CD4-positive, alpha-beta memory T cell (primary cell): ENCODE data around the gene MFRP. TPM values are rescaled to one million over a fixed set of nuclear protein-coding genes. Genes with fewer than 3 reads are reported as not detected.

Source experiments
- CTCF ChIA-PET: fragments of 350-600 bp; sonication (Branson Sonifier 250); formaldehyde crosslinking; loops from one replicate; lab custom pipeline; 2021; ENCODE audit warnings: inconsistent platforms; ENCODE audit not compliant: partially characterized antibody; lab: Charles Lee
- POLR2A ChIA-PET: fragments of 350-600 bp; sonication (Branson Sonifier 250); formaldehyde crosslinking; loops from one replicate; lab custom pipeline; 2021; ENCODE audit not compliant: partially characterized antibody; lab: Charles Lee
- DNase-seq, 5 donors: peaks; one replicate each; pipeline versions ENCODE4 v3.0.0 to v3.0.0-alpha.2; 2020 to 2022; ENCODE audit warnings: mixed read lengths in 1 of 5
- H3K27ac ChIP-seq: one replicate; pipeline ENCODE4 v1.7.0; 2013; ENCODE audit warnings: low read depth, low read length
- H3K27me3 ChIP-seq: 2 replicates; pipeline ENCODE4 v1.7.0; 2013; ENCODE audit warnings: mild to moderate bottlenecking, low read length, moderate library complexity; ENCODE audit not compliant: insufficient read depth
- H3K36me3 ChIP-seq: 2 replicates; pipeline ENCODE4 v1.7.0; 2013; ENCODE audit warnings: mild to moderate bottlenecking, low read length, moderate library complexity; ENCODE audit not compliant: insufficient read depth
- H3K4me1 ChIP-seq: 2 replicates; pipeline ENCODE4 v1.7.0; 2013; ENCODE audit warnings: mild to moderate bottlenecking, low read length, moderate library complexity; ENCODE audit not compliant: insufficient read depth
- H3K4me3 ChIP-seq, 2 donors: one replicate each; pipeline ENCODE4 v1.7.0; 2013; ENCODE audit warnings: low read length in 2 of 2, mild to moderate bottlenecking in 1 of 2
- H3K9me3 ChIP-seq, 2 donors: one replicate each; pipeline ENCODE4 v1.7.0; 2013; ENCODE audit warnings: low read length in 2 of 2, control low read depth in 1 of 2; ENCODE audit not compliant: control insufficient read depth in 1 of 2
- H3K27ac Mint-ChIP-seq, 7 donors: one replicate each; pipeline ENCODE4 v1.8.0; 2020 to 2021; ENCODE audit warnings: mixed read lengths in 7 of 7, mild to moderate bottlenecking in 6 of 7, inconsistent platforms in 3 of 7, moderate library complexity in 3 of 7
- H3K27me3 Mint-ChIP-seq, 2 donors: one replicate each; pipeline ENCODE4 v1.8.0; 2020 to 2021; ENCODE audit warnings: mixed read lengths in 2 of 2
- H3K36me3 Mint-ChIP-seq, 2 donors: one replicate each; pipeline ENCODE4 v1.8.0; 2020 to 2021; ENCODE audit warnings: mixed read lengths in 2 of 2, inconsistent platforms in 1 of 2, mild to moderate bottlenecking in 1 of 2
- H3K4me1 Mint-ChIP-seq, 4 donors: one replicate each; pipeline ENCODE4 v1.8.0; 2020 to 2021; ENCODE audit warnings: mixed read lengths in 4 of 4, mild to moderate bottlenecking in 1 of 4
- H3K4me3 Mint-ChIP-seq, 8 donors: one replicate each; pipeline ENCODE4 v1.8.0; 2020 to 2021; ENCODE audit warnings: mixed read lengths in 8 of 8, mild to moderate bottlenecking in 7 of 8, moderate library complexity in 6 of 8, inconsistent platforms in 3 of 8
- H3K9me3 Mint-ChIP-seq, 8 donors: one replicate each; pipeline ENCODE4 v1.8.0; 2020 to 2021; ENCODE audit warnings: mixed read lengths in 8 of 8, mild to moderate bottlenecking in 5 of 8, inconsistent platforms in 3 of 8, moderate library complexity in 1 of 8
- intact Hi-C: fragments of 100-400 bp; cut with micrococcal nuclease; formaldehyde crosslinking; loops from one replicate; pipeline ENCODE4 v1.15.1; 2023
- polyA plus RNA-seq, 2 donors: library from polyadenylated mRNA; unstranded; fragments of 300-500 nt; fragmentation: Illumina TruSeq; gene quantifications; one replicate each; pipeline ENCODE4 v1.2.3, GENCODE V29; 2021
- total RNA-seq, 2 experiments: library from RNA; stranded (reverse); gene quantifications; one replicate each; pipeline ENCODE4 v1.2.3, GENCODE V29; 2021

The MFRP gene
- total and polyA plus RNA-seq, 4 experiments from 2014 or later = not detected

GRCh38 chr11:119377112-119377901 is 30.8 kb upstream of the MFRP start:
- peak overlapping the region in 2 of 7 donors; percentile 24 to 35 for H3K27ac Mint-ChIP-seq
- no peaks in the 10 kb centered on the region for H3K9me3 Mint-ChIP-seq

GRCh38 chr11:119376197-119376847 is 29.8 kb upstream of the MFRP start:
- Mint-ChIP-seq H3K4me1 (peaks cover 7 to 15% (median 10%) of the 10 kb centered on the region in 4 donors), H3K27ac (peak overlapping the region in 1 of 7 donors; percentile 8), H3K27me3 (no peaks in the 10 kb centered on the region), H3K4me3 (no peak overlapping the region), H3K9me3 (no peaks in the 10 kb centered on the region), H3K36me3 (no peaks in the 10 kb centered on the region)
- Histone ChIP-seq H3K27me3 (no peaks in the 10 kb centered on the region), H3K36me3 (no peaks in the 10 kb centered on the region), H3K4me3 (no peak overlapping the region), H3K27ac (no peak overlapping the region), H3K9me3 (no peaks in the 10 kb centered on the region), H3K4me1 (peaks cover 19% of the 10 kb centered on the region)
- ChIA-PET POLR2A (interaction anchor here (1.4 kb wide), 1 partner anchor 38 kb away, joined by 3 read pairs; no protein-coding TSS in a partner anchor), CTCF (interaction anchor here (1.1 to 13.9 kb wide), 4 partner anchors 19 to 54 kb away, joined by 3 to 179 read pairs (median 9); no protein-coding TSS in a partner anchor)
- intact Hi-C loops = no loop called here
- no peak for DNase-seq

More at GRCh38 chr11:119377112-119377901, 30.8 kb upstream of the MFRP start:
- ChIA-PET CTCF (interaction anchor here (1.1 to 13.9 kb wide), 2 partner anchors 20 to 21 kb away, joined by 3 to 179 read pairs; no protein-coding TSS in a partner anchor), POLR2A (interaction anchor here (1.4 kb wide), 1 partner anchor 39 kb away, joined by 3 read pairs; no protein-coding TSS in a partner anchor)
- Mint-ChIP-seq H3K36me3 (no peaks in the 10 kb centered on the region), H3K4me3 (no peak overlapping the region), H3K4me1 (peaks cover 10 to 15% (median 11%) of the 10 kb centered on the region in 4 donors), H3K27me3 (peaks cover 0 to 3% of the 10 kb centered on the region in 2 donors)
- no peak overlapping the region for H3K4me3 ChIP-seq
- no peak for DNase-seq
- no peak overlapping the region for H3K27ac ChIP-seq
- H3K36me3 ChIP-seq = no peaks in the 10 kb centered on the region
- intact Hi-C loops = no loop called here
- no peaks in the 10 kb centered on the region for H3K9me3 ChIP-seq
- H3K27me3 ChIP-seq = no peaks in the 10 kb centered on the region
- H3K4me1 ChIP-seq = peaks cover 26% of the 10 kb centered on the region

- H3K4me3 ChIP-seq = no peak overlapping the region
- H3K27ac ChIP-seq = no peak overlapping the region
- ChIA-PET CTCF (interaction anchor here (0.9 to 13.9 kb wide), 7 partner anchors 11 to 53 kb away, joined by 3 to 179 read pairs (median 9); no protein-coding TSS in a partner anchor), POLR2A (no interaction called here)
- peaks cover 19% of the 10 kb centered on the region for H3K4me1 ChIP-seq
- DNase-seq = no peak
- Mint-ChIP-seq H3K27me3 (no peaks in the 10 kb centered on the region), H3K9me3 (no peaks in the 10 kb centered on the region), H3K36me3 (no peaks in the 10 kb centered on the region), H3K4me1 (peaks cover 3 to 13% (median 8%) of the 10 kb centered on the region in 4 donors), H3K27ac (peak overlapping the region in 1 of 7 donors; percentile 53), H3K4me3 (no peak overlapping the region)
- H3K36me3 ChIP-seq = no peaks in the 10 kb centered on the region
- H3K9me3 ChIP-seq = no peaks in the 10 kb centered on the region
- intact Hi-C loops = no loop called here
- H3K27me3 ChIP-seq = no peaks in the 10 kb centered on the region
Observed at GRCh38 chr11:119375337-119376196, 29.1 kb upstream of the MFRP start.

- intact Hi-C loops = loop anchor here (1.0 kb wide), 1 partner anchor 18 kb away; no protein-coding TSS in a partner anchor
- CTCF ChIA-PET = interaction anchor here (0.6 to 13.9 kb wide), 9 partner anchors 10 to 178 kb away, joined by 3 to 179 read pairs (median 9); no protein-coding TSS in a partner anchor
- H3K36me3 Mint-ChIP-seq = no peaks in the 10 kb centered on the region
- H3K27ac Mint-ChIP-seq = no peak overlapping the region
- no peak for DNase-seq
- peaks cover 24% of the 10 kb centered on the region for H3K4me1 ChIP-seq
- no peaks in the 10 kb centered on the region for H3K9me3 Mint-ChIP-seq
- H3K4me3 Mint-ChIP-seq = no peak overlapping the region
- POLR2A ChIA-PET = no interaction called here
- no peak overlapping the region for H3K27ac ChIP-seq
- no peaks in the 10 kb centered on the region for H3K36me3 ChIP-seq
- H3K4me3 ChIP-seq = no peak overlapping the region
- no peaks in the 10 kb centered on the region for H3K9me3 ChIP-seq
- H3K27me3 ChIP-seq = no peaks in the 10 kb centered on the region
- H3K27me3 Mint-ChIP-seq = peaks cover 0 to 7% of the 10 kb centered on the region in 2 donors
- H3K4me1 Mint-ChIP-seq = peaks cover 7 to 20% (median 13%) of the 10 kb centered on the region in 4 donors
Observed at GRCh38 chr11:119374632-119375336, 28.3 kb upstream of the MFRP start.

- Mint-ChIP-seq H3K27ac (peak overlapping the region in 3 of 7 donors; percentile 29 to 43 (median 29)), H3K36me3 (no peaks in the 10 kb centered on the region), H3K9me3 (no peaks in the 10 kb centered on the region), H3K27me3 (peaks cover 0 to 12% of the 10 kb centered on the region in 2 donors), H3K4me1 (peaks cover 7 to 20% (median 13%) of the 10 kb centered on the region in 4 donors), H3K4me3 (peak overlapping the region in 1 of 8 donors; percentile 23)
- no peak overlapping the region for H3K27ac ChIP-seq
- ChIA-PET CTCF (interaction anchor here (1.1 to 13.9 kb wide), 8 partner anchors 13 to 177 kb away, joined by 3 to 179 read pairs (median 7); no protein-coding TSS in a partner anchor), POLR2A (no interaction called here)
- intact Hi-C loops = loop anchor here (1.0 kb wide), 1 partner anchor 18 kb away; no protein-coding TSS in a partner anchor
- no peaks in the 10 kb centered on the region for H3K36me3 ChIP-seq
- H3K9me3 ChIP-seq = no peaks in the 10 kb centered on the region
- peak in 3 of 5 donors; percentile 28 to 41 (median 33) for DNase-seq
- H3K27me3 ChIP-seq = no peaks in the 10 kb centered on the region
- H3K4me1 ChIP-seq = peaks cover 24% of the 10 kb centered on the region
- no peak overlapping the region for H3K4me3 ChIP-seq
Observed at GRCh38 chr11:119373921-119374631, 27.6 kb upstream of the MFRP start.
